ENCODE data around the gene OR10H3.

OR10H3 gene

GRCh38 chr19:15737722-15738121 is at the start of gene OR10H3:
Gene OR10H3 (plus strand): TSS chr19:15737985. CDS start chr19:15741393, 3,408 bp downstream.
- Mint-ChIP-seq H3K27ac (no peak within 1 kb of the TSS), H3K9me3 (peaks cover 19% of the 10 kb centered on the region), H3K27me3 (peaks cover 20% of the 10 kb centered on the region), H3K4me1 (ENCODE audit: low read depth) (no peaks in the 10 kb centered on the region), H3K4me3 (no peak within 1 kb of the TSS), H3K36me3 (ENCODE audit: low read depth) (peaks cover 12% of the 10 kb centered on the region)

- Mint-ChIP-seq H3K36me3 (ENCODE audit: low read depth) (no peaks in the 10 kb centered on the region), H3K4me1 (ENCODE audit: low read depth) (no peaks in the 10 kb centered on the region), H3K4me3 (no peak overlapping the region), H3K9me3 (no peaks in the 10 kb centered on the region), H3K27ac (no peak overlapping the region), H3K27me3 (peaks cover 45% of the 10 kb centered on the region)
These were observed 41.1 kb upstream of the OR10H3 start for GRCh38 chr19:15696654-15697194.

GRCh38 chr19:15701757-15702533 is 35.8 kb upstream of the OR10H3 start:
- no peak overlapping the region for H3K27ac Mint-ChIP-seq
- peaks cover 46% of the 10 kb centered on the region for H3K27me3 Mint-ChIP-seq
- no peaks in the 10 kb centered on the region for H3K4me1 Mint-ChIP-seq (ENCODE audit: low read depth)
- peaks cover 5% of the 10 kb centered on the region for H3K9me3 Mint-ChIP-seq
- no peaks in the 10 kb centered on the region for H3K36me3 Mint-ChIP-seq (ENCODE audit: low read depth)
- no peak overlapping the region for H3K4me3 Mint-ChIP-seq

- Mint-ChIP-seq H3K4me3 (no peak overlapping the region), H3K9me3 (peaks cover 5% of the 10 kb centered on the region), H3K27me3 (peaks cover 40% of the 10 kb centered on the region), H3K4me1 (ENCODE audit: low read depth) (no peaks in the 10 kb centered on the region), H3K27ac (no peak overlapping the region), H3K36me3 (ENCODE audit: low read depth) (no peaks in the 10 kb centered on the region)
These were observed 35.3 kb upstream of the OR10H3 start for GRCh38 chr19:15702534-15702930.

GRCh38 chr19:15714638-15715037 is 23.1 kb upstream of the OR10H3 start:
- no peaks in the 10 kb centered on the region for H3K4me1 Mint-ChIP-seq (ENCODE audit: low read depth)
- no peaks in the 10 kb centered on the region for H3K36me3 Mint-ChIP-seq (ENCODE audit: low read depth)
- H3K27ac Mint-ChIP-seq: no peak overlapping the region
- no peak overlapping the region for H3K4me3 Mint-ChIP-seq
- no peaks in the 10 kb centered on the region for H3K9me3 Mint-ChIP-seq
- peaks cover 21% of the 10 kb centered on the region for H3K27me3 Mint-ChIP-seq

GRCh38 chr19:15715642-15716041 is 22.1 kb upstream of the OR10H3 start:
- no peak overlapping the region for H3K27ac Mint-ChIP-seq
- no peak overlapping the region for H3K4me3 Mint-ChIP-seq
- peaks cover 20% of the 10 kb centered on the region for H3K27me3 Mint-ChIP-seq
- H3K36me3 Mint-ChIP-seq (ENCODE audit: low read depth): no peaks in the 10 kb centered on the region
- no peaks in the 10 kb centered on the region for H3K9me3 Mint-ChIP-seq
- H3K4me1 Mint-ChIP-seq (ENCODE audit: low read depth): no peaks in the 10 kb centered on the region

GRCh38 chr19:15717809-15718208 is 20.0 kb upstream of the OR10H3 start:
- Mint-ChIP-seq H3K27ac (no peak overlapping the region), H3K27me3 (peaks cover 33% of the 10 kb centered on the region), H3K4me1 (ENCODE audit: low read depth) (no peaks in the 10 kb centered on the region)

GRCh38 chr19:15721268-15721667 is 16.5 kb upstream of the OR10H3 start:
- Mint-ChIP-seq H3K4me1 (ENCODE audit: low read depth) (no peaks in the 10 kb centered on the region), H3K4me3 (no peak overlapping the region), H3K27ac (no peak overlapping the region), H3K27me3 (peaks cover 42% of the 10 kb centered on the region), H3K36me3 (ENCODE audit: low read depth) (no peaks in the 10 kb centered on the region), H3K9me3 (no peaks in the 10 kb centered on the region)

More at GRCh38 chr19:15717809-15718208, 20.0 kb upstream of the OR10H3 start:
- Mint-ChIP-seq H3K4me3 (no peak overlapping the region), H3K36me3 (ENCODE audit: low read depth) (no peaks in the 10 kb centered on the region), H3K9me3 (no peaks in the 10 kb centered on the region)

- no peak overlapping the region for H3K27ac Mint-ChIP-seq
- no peaks in the 10 kb centered on the region for H3K36me3 Mint-ChIP-seq (ENCODE audit: low read depth)
- H3K4me1 Mint-ChIP-seq (ENCODE audit: low read depth): no peaks in the 10 kb centered on the region
- H3K4me3 Mint-ChIP-seq: no peak overlapping the region
- H3K9me3 Mint-ChIP-seq: no peaks in the 10 kb centered on the region
- peaks cover 52% of the 10 kb centered on the region for H3K27me3 Mint-ChIP-seq
These were observed 14.8 kb upstream of the OR10H3 start for GRCh38 chr19:15722956-15723355.

GRCh38 chr19:15727724-15728123 is 10.1 kb upstream of the OR10H3 start, which contains the start of gene OR10H2:
Gene OR10H2 (plus strand): TSS chr19:15728024. CDS start chr19:15728044, 20 bp downstream.
- no peaks in the 10 kb centered on the region for H3K36me3 Mint-ChIP-seq (ENCODE audit: low read depth)
- no peaks in the 10 kb centered on the region for H3K9me3 Mint-ChIP-seq
- peaks cover 37% of the 10 kb centered on the region for H3K27me3 Mint-ChIP-seq
- H3K4me1 Mint-ChIP-seq (ENCODE audit: low read depth): peaks cover 5% of the 10 kb centered on the region
- no peak within 1 kb of the TSS for H3K27ac Mint-ChIP-seq
- no peak within 1 kb of the TSS for H3K4me3 Mint-ChIP-seq

GRCh38 chr19:15730538-15730937 is 7.2 kb upstream of the OR10H3 start:
- Mint-ChIP-seq H3K27me3 (peaks cover 24% of the 10 kb centered on the region), H3K4me1 (ENCODE audit: low read depth) (peaks cover 5% of the 10 kb centered on the region), H3K4me3 (no peak overlapping the region), H3K9me3 (no peaks in the 10 kb centered on the region), H3K27ac (no peak overlapping the region), H3K36me3 (ENCODE audit: low read depth) (no peaks in the 10 kb centered on the region)

GRCh38 chr19:15732388-15732787 is 5.4 kb upstream of the OR10H3 start:
- Mint-ChIP-seq H3K27ac (no peak overlapping the region), H3K9me3 (no peaks in the 10 kb centered on the region), H3K4me3 (no peak overlapping the region), H3K27me3 (peaks cover 11% of the 10 kb centered on the region), H3K36me3 (ENCODE audit: low read depth) (no peaks in the 10 kb centered on the region), H3K4me1 (ENCODE audit: low read depth) (peaks cover 5% of the 10 kb centered on the region)

GRCh38 chr19:15733895-15734294 is 3.9 kb upstream of the OR10H3 start:
- Mint-ChIP-seq H3K27ac (no peak overlapping the region), H3K9me3 (no peaks in the 10 kb centered on the region), H3K4me1 (ENCODE audit: low read depth) (peaks cover 5% of the 10 kb centered on the region), H3K4me3 (no peak overlapping the region), H3K27me3 (no peaks in the 10 kb centered on the region), H3K36me3 (ENCODE audit: low read depth) (no peaks in the 10 kb centered on the region)

GRCh38 chr19:15740785-15741184 is 3.0 kb downstream of the OR10H3 start:
- no peaks in the 10 kb centered on the region for H3K4me1 Mint-ChIP-seq (ENCODE audit: low read depth)
- H3K27ac Mint-ChIP-seq: no peak overlapping the region
- peaks cover 19% of the 10 kb centered on the region for H3K9me3 Mint-ChIP-seq

GRCh38 chr19:15748239-15748638 is 10.5 kb downstream of the OR10H3 start:
- Mint-ChIP-seq H3K4me3 (no peak overlapping the region), H3K27me3 (peaks cover 36% of the 10 kb centered on the region)

More at GRCh38 chr19:15740785-15741184, 3.0 kb downstream of the OR10H3 start:
- H3K36me3 Mint-ChIP-seq (ENCODE audit: low read depth): peaks cover 12% of the 10 kb centered on the region
- H3K4me3 Mint-ChIP-seq: no peak overlapping the region
- H3K27me3 Mint-ChIP-seq: peaks cover 33% of the 10 kb centered on the region

More at GRCh38 chr19:15748239-15748638, 10.5 kb downstream of the OR10H3 start:
- no peak overlapping the region for H3K27ac Mint-ChIP-seq
- H3K4me1 Mint-ChIP-seq (ENCODE audit: low read depth): no peaks in the 10 kb centered on the region
- no peaks in the 10 kb centered on the region for H3K36me3 Mint-ChIP-seq (ENCODE audit: low read depth)
- H3K9me3 Mint-ChIP-seq: no peaks in the 10 kb centered on the region
